GM12891 (cell line): ENCODE data around the gene NHLRC2.

Experiments
- POLR2A ChIP-seq: IDR thresholded peaks from 2 replicates; pipeline ENCODE4 v1.6.1; 2011; ENCODE audit warnings: low read depth, low read length, control low read depth
- POLR2AphosphoS5 ChIP-seq: IDR thresholded peaks from 2 replicates; pipeline ENCODE4 v1.6.1; 2011; ENCODE audit warnings: low read depth, low read length, control low read depth
- TAF1 ChIP-seq: IDR thresholded peaks from 2 replicates; pipeline ENCODE4 v1.6.1; 2011; ENCODE audit warnings: low read depth, low read length, control low read depth

DNA sequence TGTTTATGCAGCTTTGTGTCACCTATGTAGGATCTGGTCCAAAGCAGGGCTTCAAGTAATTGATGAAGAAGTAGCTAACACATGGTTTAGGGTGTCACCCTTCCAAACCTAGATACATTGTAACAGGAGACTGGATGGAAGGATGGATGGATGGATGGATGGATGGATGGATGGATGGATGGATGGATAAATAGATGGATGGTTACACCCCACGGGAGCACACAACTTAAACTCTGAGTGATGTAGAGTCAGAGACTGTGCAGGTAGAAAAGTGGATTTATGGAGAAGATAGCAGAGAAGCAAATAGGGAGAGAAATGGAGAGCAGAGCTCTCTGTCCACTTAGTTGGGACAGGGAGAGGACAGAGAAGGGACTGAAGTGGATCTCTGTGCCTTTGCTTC, 78.4 kb downstream of the NHLRC2 start:
- no peak for TF ChIP-seq POLR2AphosphoS5
- TF ChIP-seq POLR2A, result no peak
- TF ChIP-seq TAF1, result no peak
